A549 (cell line): Measurements from ENCODE around the gene FOS. TPM values are rescaled to one million over a fixed set of nuclear protein-coding genes. Genes with fewer than 3 reads are reported as not detected.

Experiments
- ATAC-seq, 2 experiments: fragments of 200-7000 bp in 1 of 2; fragments of >200 bp in 1 of 2; cut with Nextera tagmentation in 1 of 2; cut with Tn5 transposase in 1 of 2; 3 replicates each; pipeline versions ENCODE4 v1.8.0 to v1.9.1; 2018 to 2020; ENCODE audit warnings: mild to moderate bottlenecking in 1 of 2, moderate library complexity in 1 of 2
- CTCF ChIA-PET: fragments of 300-600 bp; sonication (Branson Sonifier 250); formaldehyde crosslinking; extraction: SDS; loops from one replicate; lab custom pipeline; 2021; ENCODE audit warnings: antibody characterized with exemption, inconsistent platforms; lab: Yijun Ruan, JAX
- POLR2A ChIA-PET: fragments of 350-600 bp; formaldehyde crosslinking; extraction: SDS; loops from one replicate; lab custom pipeline; 2021; ENCODE audit warnings: antibody characterized with exemption, inconsistent platforms; lab: Yijun Ruan, JAX
- DNase-seq, 2 experiments: peaks; one replicate each; pipeline versions ENCODE4 v3.0.0 to v3.0.0-alpha.2; 2011 to 2016; ENCODE audit warnings: low read depth in 1 of 2, low spot score in 1 of 2
- FAIRE-seq: peaks from 2 replicates; lab custom pipeline; 2011; peaks lifted over from hg19 to GRCh38; lab: Jason Lieb, UNC
- H3K27ac ChIP-seq, 2 experiments: fragments of >200 bp; sonication (Bioruptor Twin); formaldehyde crosslinking; 3 replicates each; pipeline ENCODE4 v1.5.1; 2016 to 2017
- H3K4me1 ChIP-seq: fragments of >200 bp; sonication (Bioruptor Twin); formaldehyde crosslinking; 3 replicates; pipeline ENCODE4 v1.6.1; 2016
- H3K4me2 ChIP-seq: fragments of >200 bp; sonication (Bioruptor Twin); formaldehyde crosslinking; 3 replicates; pipeline ENCODE4 v1.6.1; 2016
- H3K4me3 ChIP-seq: fragments of >200 bp; sonication (Bioruptor Twin); formaldehyde crosslinking; 3 replicates; pipeline ENCODE4 v1.5.1; 2016
- H3K9me3 ChIP-seq: fragments of >200 bp; sonication (Bioruptor Twin); formaldehyde crosslinking; 3 replicates; pipeline ENCODE4 v1.6.1; 2016
- BCL3 ChIP-seq: fragments of >200 bp; sonication (Bioruptor Twin); formaldehyde crosslinking; IDR thresholded peaks from 3 replicates; pipeline ENCODE4 v1.6.1; 2016
- CBX2 ChIP-seq: fragments of 200-600 bp; sonication (generic); IDR thresholded peaks from 2 replicates; pipeline ENCODE4 v1.6.1; 2016; ENCODE audit warnings: low read depth, mild to moderate bottlenecking, borderline replicate concordance
- CTCF ChIP-seq: fragments of >200 bp; sonication (Bioruptor Twin); formaldehyde crosslinking; IDR thresholded peaks from 3 replicates; pipeline ENCODE4 v1.5.1; 2016
- FOSL2 ChIP-seq, 2 experiments: fragments of 450-650 bp in 1 of 2; fragments of >200 bp in 1 of 2; sonication (Bioruptor Twin) in 1 of 2; formaldehyde crosslinking; IDR thresholded peaks; 2 replicates each; pipeline versions ENCODE4 v1.5.0 to v1.6.1; 2016 to 2020; ENCODE audit warnings: mild to moderate bottlenecking in 1 of 2, moderate library complexity in 1 of 2
- GATA3 ChIP-seq: IDR thresholded peaks from 2 replicates; pipeline ENCODE4 v1.6.1; 2012; ENCODE audit warnings: borderline replicate concordance
- HDAC2 ChIP-seq: fragments of 200-600 bp; sonication (generic); IDR thresholded peaks from 2 replicates; pipeline ENCODE4 v1.6.1; 2016
- MAZ ChIP-seq: fragments of 150-350 bp; IDR thresholded peaks from 2 replicates; pipeline ENCODE4 v1.6.1; 2014; ENCODE audit warnings: antibody characterized with exemption, low read depth, low read length, borderline replicate concordance
- NPAS2 ChIP-seq: fragments of 250-450 bp; sonication (Bioruptor Pico); IDR thresholded peaks from 2 replicates; pipeline ENCODE4 v1.8.0; 2022; ENCODE audit warnings: mild to moderate bottlenecking, moderate library complexity, borderline replicate concordance
- RAD21 ChIP-seq, 2 experiments: fragments of >200 bp in 1 of 2; sonication (Bioruptor Twin) in 1 of 2; formaldehyde crosslinking in 1 of 2; IDR thresholded peaks in 1 of 2; conservative IDR thresholded peaks in 1 of 2; 2 replicates in 1 of 2; 3 replicates in 1 of 2; pipeline ENCODE4 v1.6.1; 2012 to 2018; ENCODE audit warnings: inconsistent platforms in 1 of 2
- RFX5 ChIP-seq: fragments of 450-650 bp; IDR thresholded peaks from 2 replicates; pipeline ENCODE4 v1.7.1; 2014; ENCODE audit warnings: antibody characterized with exemption, mild to moderate bottlenecking, moderate library complexity
- RNF2 ChIP-seq: fragments of 200-600 bp; sonication (generic); IDR thresholded peaks from 2 replicates; pipeline ENCODE4 v1.6.1; 2016; ENCODE audit warnings: low read depth, mild to moderate bottlenecking, antibody characterized with exemption, moderate library complexity, borderline replicate concordance
- SMC3 ChIP-seq: fragments of >200 bp; sonication (Bioruptor Twin); formaldehyde crosslinking; IDR thresholded peaks from 3 replicates; pipeline ENCODE4 v1.6.1; 2018; ENCODE audit warnings: inconsistent platforms
- SREBF2 ChIP-seq: fragments of 450-650 bp; IDR thresholded peaks from 2 replicates; pipeline ENCODE4 v1.6.1; 2014; ENCODE audit warnings: mild to moderate bottlenecking, moderate library complexity
- TFCP2L1 ChIP-seq: fragments of 250-450 bp; sonication (Bioruptor Pico); IDR thresholded peaks from 2 replicates; pipeline ENCODE4 v1.5.0; 2021; ENCODE audit warnings: mild to moderate bottlenecking
- TP53 ChIP-seq: fragments of 250-450 bp; sonication (Bioruptor Pico); IDR thresholded peaks from 2 replicates; pipeline ENCODE4 v1.5.0; 2021; ENCODE audit warnings: mild to moderate bottlenecking, moderate library complexity
- ZFP36 ChIP-seq: fragments of 450-650 bp; IDR thresholded peaks from 2 replicates; pipeline ENCODE4 v1.6.1; 2014; ENCODE audit warnings: borderline replicate concordance; ENCODE audit not compliant: partially characterized antibody
- WGBS: methylation state at CpG from one replicate; pipeline ENCODE4 v1.1.6; 2017; ENCODE audit errors: missing lambda C conversion rate; 5-methylcytosine and 5-hydroxymethylcytosine counted together
- polyA plus RNA-seq, 4 experiments: library from polyadenylated mRNA; depleted of rRNA in 3 of 4; stranded (reverse); fragments of >200 nt; fragmentation: RNase III in 1 of 4; extraction: RNeasy Plus Mini Kit Qiagen cat#74134 plus additional on column Dnase treatment in 1 of 4; gene quantifications; 2 replicates in 3 of 4; 3 replicates in 1 of 4; pipeline ENCODE4 v1.2.3, GENCODE V29; 2011 to 2017
- TF ChIP-seq, protein P1 (sequence below): fragments of 250-450 bp; sonication (Bioruptor Pico); IDR thresholded peaks from 2 replicates; pipeline ENCODE4 v1.5.0; 2020; ENCODE audit warnings: low read depth, mild to moderate bottlenecking, moderate library complexity

Gene FOS
- polyA plus RNA-seq, 2 of the 4 experiments (the other 2 are of a cell fraction) = 4.2 to 256 TPM

- CTCF ChIA-PET = interaction anchor here (0.6 to 1.9 kb wide), 5 partner anchors 9 to 321 kb away, joined by 3 to 8 read pairs (median 3); no protein-coding TSS in a partner anchor
- no peak overlapping the region for H3K4me2 ChIP-seq
- DNase-seq = no peak
- no peak for FAIRE-seq
- no peak overlapping the region for H3K27ac ChIP-seq
- WGBS = 73% methylated on average over 3 of the region's 3 CpGs
- ATAC-seq = peak in 1 of 2 experiments; percentile 38; a peak in 3 of 6 replicates
- no peaks in the 10 kb centered on the region for H3K9me3 ChIP-seq
- H3K4me1 ChIP-seq = 0 out of 3 replicates have a peak, but pooled peaks cover 3% of the 10 kb centered on the region
- TF ChIP-seq TP53 (CRISPR knock-in tag) (no peak), MAZ (no peak), RFX5 (no peak), CBX2 (no peak)
- H3K4me3 ChIP-seq = no peak overlapping the region
- POLR2A ChIA-PET = interaction anchor here (2.0 kb wide), 2 partner anchors 8 to 10 kb away, joined by 11 to 14 read pairs; partner anchors contain the start of gene FOS
These were observed 11.4 kb upstream of the FOS start for GRCh38 chr14:75267141-75267721.

DNA sequence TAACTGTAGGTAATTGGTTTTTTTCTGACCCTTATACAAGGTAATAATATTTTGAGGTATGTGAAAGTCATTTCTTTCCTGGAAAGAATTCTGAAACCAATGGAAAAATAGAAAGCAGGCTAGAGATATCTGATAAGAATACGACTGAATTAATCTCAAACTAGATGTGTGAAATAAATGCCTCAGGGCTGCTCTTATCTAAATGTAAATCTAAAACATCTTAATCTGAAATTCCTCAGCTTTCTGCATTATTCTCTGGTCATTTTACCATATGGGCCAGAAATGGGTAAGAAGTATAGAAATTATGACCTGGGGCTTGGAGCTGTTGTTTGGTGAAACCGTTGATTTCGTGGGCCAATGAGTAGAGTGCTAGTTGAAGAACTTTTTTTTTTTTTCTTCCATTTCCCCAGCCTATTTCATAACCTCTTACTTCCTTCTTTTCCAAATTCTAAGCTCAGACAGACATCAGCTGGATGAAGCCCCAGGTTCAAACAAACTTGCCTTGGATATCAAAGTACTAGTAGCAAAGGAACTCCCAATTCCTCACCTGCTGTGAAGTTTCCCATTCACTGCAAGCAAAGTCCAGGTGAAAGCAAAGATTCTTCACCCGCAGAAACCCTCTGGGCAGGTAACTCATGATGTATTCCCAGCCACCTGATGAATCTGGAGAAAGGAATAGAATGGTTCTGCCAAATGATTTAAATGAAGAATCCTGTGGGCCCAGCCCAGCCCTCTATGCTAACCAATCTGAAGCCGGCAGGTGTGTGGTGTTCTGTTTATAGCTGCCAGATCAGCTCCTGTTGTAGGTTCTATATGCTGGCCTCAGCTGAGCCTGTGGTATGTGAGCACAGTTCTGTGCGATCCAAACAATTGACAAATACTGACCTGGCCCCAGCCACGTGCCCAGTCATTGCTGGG is 9.7 kb upstream of the FOS start:
- ChIA-PET POLR2A (interaction anchor here (1.2 to 2.0 kb wide), 2 partner anchors 10 kb away, joined by 3 to 11 read pairs; no protein-coding TSS in a partner anchor), CTCF (interaction anchor here (0.8 to 1.9 kb wide), 4 partner anchors 10 to 34 kb away, joined by 3 to 8 read pairs (median 7); no protein-coding TSS in a partner anchor)

More for the DNA sequence above, 9.7 kb upstream of the FOS start:
- no peak for FAIRE-seq
- H3K9me3 ChIP-seq = no peaks in the 10 kb centered on the region
- H3K27ac ChIP-seq = no peak overlapping the region
- H3K4me3 ChIP-seq = no peak overlapping the region
- peak in 1 of 2 experiments; percentile 18; a peak in 1 of 6 replicates for ATAC-seq
- no peak for DNase-seq
- no peak overlapping the region for H3K4me2 ChIP-seq
- TF ChIP-seq NPAS2 (CRISPR knock-in tag) = no peak
- TF ChIP-seq SMC3 = no peak
- no peak for TF ChIP-seq ZFP36
- no peak for TF ChIP-seq CTCF
- no peak for TF ChIP-seq HDAC2
- TF ChIP-seq FOSL2 (IDR thresholded peaks at IDR 0.05) = no peak
- TF ChIP-seq FOSL2 (CRISPR knock-in tag; IDR thresholded peaks at IDR 0.05) = no peak
- TF ChIP-seq TFCP2L1 (CRISPR knock-in tag) = no peak
- TF ChIP-seq RNF2 = no peak
- no peak for TF ChIP-seq GATA3
- TF ChIP-seq, protein P1, sequence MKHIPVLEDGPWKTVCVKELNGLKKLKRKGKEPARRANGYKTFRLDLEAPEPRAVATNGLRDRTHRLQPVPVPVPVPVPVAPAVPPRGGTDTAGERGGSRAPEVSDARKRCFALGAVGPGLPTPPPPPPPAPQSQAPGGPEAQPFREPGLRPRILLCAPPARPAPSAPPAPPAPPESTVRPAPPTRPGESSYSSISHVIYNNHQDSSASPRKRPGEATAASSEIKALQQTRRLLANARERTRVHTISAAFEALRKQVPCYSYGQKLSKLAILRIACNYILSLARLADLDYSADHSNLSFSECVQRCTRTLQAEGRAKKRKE = no peak
- no peak for TF ChIP-seq SREBF2
- TF ChIP-seq RAD21 (conservative IDR thresholded peaks at IDR 0.05 in 1 of 2, IDR thresholded peaks at IDR 0.05 in 1 of 2) = no peak
- TF ChIP-seq BCL3 = no peak
- TF ChIP-seq, all 56 proteins: peak for 0
- 64% methylated on average over 7 of the region's 7 CpGs for WGBS
- H3K4me1 ChIP-seq = 0 out of 3 replicates have a peak, but pooled peaks cover 3% of the 10 kb centered on the region
